Astrocyte of the hippocampus (primary cell): ENCODE data around the gene ATG9B.
A peak's percentile ranks its signal among the peaks of the same experiment; 100 is the strongest.
"Not testable (repeated sequence)": the region's sequence is repeated elsewhere in the genome, so short reads cannot be mapped to it uniquely, and the experiment has no call there.

Experiments
- DNase-seq: peaks from one replicate; pipeline ENCODE4 v3.0.0; 2011; ENCODE audit warnings: low read depth, low spot score

ATG9B gene

GRCh38 chr7:151015967-151016366 is 8.3 kb downstream of the ATG9B start:
- no peak for DNase-seq

- DNase-seq: no peak
Observed at GRCh38 chr7:151014950-151015349, 9.3 kb downstream of the ATG9B start.

- DNase-seq: peak; percentile 82
Observed at GRCh38 chr7:151013733-151014497, 10.4 kb downstream of the ATG9B start.

GRCh38 chr7:151013356-151013732 is 10.9 kb downstream of the ATG9B start:
- no peak for DNase-seq

- DNase-seq: peak; percentile 62
Observed at GRCh38 chr7:151012911-151013347, 11.4 kb downstream of the ATG9B start.

- no peak for DNase-seq
Observed at GRCh38 chr7:151012031-151012692, 12.1 kb downstream of the ATG9B start.

- not testable (repeated sequence) for DNase-seq
Observed at GRCh38 chr7:151011616-151012015, 12.7 kb downstream of the ATG9B start.

- no peak for DNase-seq
Observed at GRCh38 chr7:151011097-151011409, 13.2 kb downstream of the ATG9B start.

- peak; percentile 38 for DNase-seq
Observed at GRCh38 chr7:151010307-151011096, 13.8 kb downstream of the ATG9B start.

GRCh38 chr7:151010037-151010306 is 14.3 kb downstream of the ATG9B start:
- no peak for DNase-seq

GRCh38 chr7:151009327-151010036 is 14.8 kb downstream of the ATG9B start:
- no peak for DNase-seq

- peak; percentile 39 for DNase-seq
Observed at GRCh38 chr7:151008511-151009323, 15.6 kb downstream of the ATG9B start.

- DNase-seq: no peak
Observed at GRCh38 chr7:151008143-151008510, 16.2 kb downstream of the ATG9B start.

- no peak for DNase-seq
Observed at GRCh38 chr7:151007469-151007898, 16.8 kb downstream of the ATG9B start.

- no peak for DNase-seq
Observed at GRCh38 chr7:151006590-151007300, 17.5 kb downstream of the ATG9B start.

GRCh38 chr7:151005566-151005965 is 18.7 kb downstream of the ATG9B start:
- DNase-seq: no peak

- DNase-seq: peak; percentile 79
Observed at GRCh38 chr7:151003572-151003971, 20.7 kb downstream of the ATG9B start.

GRCh38 chr7:151001546-151001945 is 22.7 kb downstream of the ATG9B start:
- DNase-seq: no peak

- no peak for DNase-seq
Observed at GRCh38 chr7:151000897-151001495, 23.3 kb downstream of the ATG9B start.
